NT2/D1 (cell line): ENCODE data around the gene SLC2A6.

Source experiments
- SUZ12 ChIP-seq: IDR thresholded peaks from 2 replicates; pipeline ENCODE4 v1.6.1; 2011; ENCODE audit not compliant: insufficient read length, insufficient read depth; ENCODE audit errors: extremely low read depth
- YY1 ChIP-seq: IDR thresholded peaks from 2 replicates; pipeline ENCODE4 v1.6.1; 2011; ENCODE audit not compliant: insufficient read length, insufficient read depth
- ZNF274 ChIP-seq: IDR thresholded peaks from 2 replicates; pipeline ENCODE4 v1.6.1; 2011; ENCODE audit warnings: mild to moderate bottlenecking, low read depth, low read length

DNA sequence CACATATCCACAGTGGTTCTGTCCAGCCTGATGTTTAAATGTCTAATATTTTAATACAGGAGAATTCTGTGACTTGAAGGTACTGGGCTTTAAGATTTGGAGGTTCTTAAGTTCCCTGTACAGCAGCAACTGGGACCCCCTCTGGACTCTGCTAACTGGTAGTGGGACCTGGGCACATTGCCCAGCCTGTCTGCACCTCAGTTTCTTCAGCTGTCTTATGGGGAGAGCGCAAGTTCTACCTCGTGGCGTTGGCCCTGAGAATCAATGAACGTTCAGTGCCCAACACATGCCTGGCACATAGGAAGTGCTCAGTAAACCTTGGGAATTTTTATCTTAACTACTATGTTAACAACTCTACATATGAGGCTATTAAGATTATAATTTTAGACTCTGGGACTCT, 1.4 kb downstream of the SLC2A6 start:
- no peak for TF ChIP-seq YY1
- TF ChIP-seq ZNF274: no peak
- TF ChIP-seq SUZ12: no peak
